Calu3 (cell line): Measurements from ENCODE around the gene GLI3. TPM values are rescaled to one million over a fixed set of nuclear protein-coding genes. Genes with fewer than 3 reads are reported as not detected.

Source experiments
- BruUV-seq: library from RNA; stranded (reverse); fragments of 400-500 nt; replicated peaks from 2 replicates; lab custom pipeline; 2021; lab: Mats Ljungman, UMichigan
- CTCF ChIA-PET: fragments of 300-600 bp; sonication (Branson Sonifier 250); formaldehyde crosslinking; loops from one replicate; lab custom pipeline; 2022; ENCODE audit warnings: antibody characterized with exemption; lab: Charles Lee
- DNase-seq: peaks from one replicate; pipeline ENCODE4 v3.0.0; 2022
- H3K27ac Mint-ChIP-seq: one replicate; pipeline ENCODE4 v1.8.0; 2022; ENCODE audit warnings: mixed read lengths; ENCODE audit not compliant: unreplicated experiment
- H3K27me3 Mint-ChIP-seq: one replicate; pipeline ENCODE4 v1.8.0; 2022; ENCODE audit warnings: mixed read lengths; ENCODE audit not compliant: unreplicated experiment
- H3K36me3 Mint-ChIP-seq: one replicate; pipeline ENCODE4 v1.8.0; 2022; ENCODE audit warnings: mild to moderate bottlenecking, moderate library complexity, mixed read lengths; ENCODE audit not compliant: insufficient read depth, unreplicated experiment
- H3K4me1 Mint-ChIP-seq: one replicate; pipeline ENCODE4 v1.8.0; 2022; ENCODE audit warnings: mild to moderate bottlenecking, low read depth, mixed read lengths; ENCODE audit not compliant: unreplicated experiment
- H3K4me3 Mint-ChIP-seq: one replicate; pipeline ENCODE4 v1.8.0; 2022; ENCODE audit warnings: mild to moderate bottlenecking, low read depth, moderate library complexity, mixed read lengths; ENCODE audit not compliant: unreplicated experiment
- H3K9me3 Mint-ChIP-seq: one replicate; pipeline ENCODE4 v1.8.0; 2022; ENCODE audit warnings: low read depth, mixed read lengths; ENCODE audit not compliant: unreplicated experiment
- CTCF ChIP-seq: fragments of 200-600 bp; IDR thresholded peaks from one replicate; pipeline ENCODE4 v1.8.0; 2022; ENCODE audit warnings: antibody characterized with exemption; ENCODE audit not compliant: unreplicated experiment
- intact Hi-C: fragments of 100-400 bp; cut with micrococcal nuclease; formaldehyde crosslinking; loops from one replicate; pipeline ENCODE4 v1.10.0; 2022; ENCODE audit not compliant: unreplicated experiment
- total RNA-seq: library from RNA; stranded (reverse); gene quantifications from 2 replicates; pipeline ENCODE4 v1.2.3, GENCODE V29; 2022

Gene GLI3
- total RNA-seq, 1 experiment from 2014 or later, result not detected

GRCh38 chr7:42224391-42225003, 12.5 kb downstream of the GLI3 start:
- no peak for TF ChIP-seq CTCF
- Mint-ChIP-seq H3K27ac (no peak overlapping the region), H3K9me3 (no peaks in the 10 kb centered on the region), H3K36me3 (no peaks in the 10 kb centered on the region), H3K4me1 (no peaks in the 10 kb centered on the region), H3K27me3 (peaks cover 64% of the 10 kb centered on the region), H3K4me3 (no peak overlapping the region)
- CTCF ChIA-PET, result interaction anchor here (0.5 to 0.6 kb wide), 2 partner anchors 454 to 1819 kb away, joined by 5 to 11 read pairs; no protein-coding TSS in a partner anchor
- intact Hi-C loops, result no loop called here
- no peak for DNase-seq
- no TSS peak for BruUV-seq

GRCh38 chr7:42222891-42223290, 14.1 kb downstream of the GLI3 start:
- peaks cover 48% of the 10 kb centered on the region for H3K27me3 Mint-ChIP-seq
- TF ChIP-seq CTCF, result no peak
- H3K4me3 Mint-ChIP-seq, result no peak overlapping the region
- H3K9me3 Mint-ChIP-seq, result no peaks in the 10 kb centered on the region
- CTCF ChIA-PET, result no interaction called here
- H3K27ac Mint-ChIP-seq, result no peak overlapping the region
- no peak for DNase-seq
- BruUV-seq, result no TSS peak
- intact Hi-C loops, result no loop called here
- H3K4me1 Mint-ChIP-seq, result no peaks in the 10 kb centered on the region
- H3K36me3 Mint-ChIP-seq, result no peaks in the 10 kb centered on the region

GRCh38 chr7:42222125-42222524, 14.9 kb downstream of the GLI3 start:
- Mint-ChIP-seq H3K4me3 (no peak overlapping the region), H3K9me3 (no peaks in the 10 kb centered on the region), H3K36me3 (no peaks in the 10 kb centered on the region), H3K27ac (no peak overlapping the region), H3K4me1 (no peaks in the 10 kb centered on the region), H3K27me3 (peaks cover 45% of the 10 kb centered on the region)
- no TSS peak for BruUV-seq
- intact Hi-C loops, result no loop called here
- no peak for DNase-seq
- no peak for TF ChIP-seq CTCF
- CTCF ChIA-PET, result no interaction called here

- TF ChIP-seq CTCF, result no peak
- CTCF ChIA-PET, result no interaction called here
- intact Hi-C loops, result no loop called here
- H3K36me3 Mint-ChIP-seq, result no peaks in the 10 kb centered on the region
- no peaks in the 10 kb centered on the region for H3K9me3 Mint-ChIP-seq
- H3K4me1 Mint-ChIP-seq, result no peaks in the 10 kb centered on the region
- no peak overlapping the region for H3K27ac Mint-ChIP-seq
- peaks cover 45% of the 10 kb centered on the region for H3K27me3 Mint-ChIP-seq
- no TSS peak for BruUV-seq
- no peak for DNase-seq
- no peak overlapping the region for H3K4me3 Mint-ChIP-seq
Measured at GRCh38 chr7:42221304-42221703, 15.7 kb downstream of the GLI3 start.
